GM12878 (cell line): ENCODE results near the gene RET.

Experiments used
- BMI1 ChIP-seq: fragments of 450-650 bp; IDR thresholded peaks from 2 replicates; pipeline ENCODE4 v1.6.1; 2016; ENCODE audit warnings: mild to moderate bottlenecking, moderate library complexity, borderline replicate concordance
- HDAC2 ChIP-seq: fragments of 200-600 bp; sonication (generic); IDR thresholded peaks from 2 replicates; pipeline ENCODE4 v1.6.1; 2017
- POLR2A ChIP-seq: IDR thresholded peaks from 2 replicates; pipeline ENCODE4 v1.6.1; 2011; ENCODE audit warnings: low read depth, mild to moderate bottlenecking, low read length

DNA sequence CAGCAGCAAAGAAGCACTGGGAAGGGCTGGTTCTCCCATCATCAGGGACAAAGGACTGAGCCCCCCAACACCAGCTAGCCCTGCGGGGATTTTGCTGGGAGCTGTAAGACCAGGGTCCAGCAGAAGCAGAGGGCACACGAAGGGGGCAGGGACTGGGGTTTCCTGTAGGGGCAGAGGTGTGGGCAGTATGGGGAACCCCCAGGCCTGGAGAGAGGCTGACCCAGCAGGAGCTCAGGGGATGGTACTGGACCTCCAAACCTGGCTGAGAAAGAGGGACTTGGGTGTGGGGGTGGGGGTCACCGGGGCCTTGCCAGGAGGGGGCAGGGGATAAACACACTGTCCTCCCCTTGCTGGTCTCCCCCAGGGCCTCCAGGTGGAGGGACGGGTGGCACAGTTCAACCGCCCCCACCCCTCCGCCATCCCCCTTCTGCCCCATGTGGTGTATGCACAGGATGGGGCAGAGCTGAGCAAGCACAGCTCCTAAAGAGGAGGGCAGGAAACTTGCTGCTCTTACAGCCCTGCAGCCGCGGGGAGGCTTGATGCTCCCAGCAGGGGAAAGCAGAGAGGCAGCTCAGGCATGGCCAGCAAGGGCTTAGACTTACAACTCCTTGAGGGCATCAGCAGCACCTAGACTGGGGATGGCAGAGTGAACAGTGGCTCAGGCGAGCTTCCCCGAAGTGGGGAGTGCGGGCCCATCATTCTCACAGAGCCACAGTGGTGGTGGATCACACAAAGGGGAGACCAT lies 12.4 kb upstream of the RET start:
- TF ChIP-seq POLR2A (no peak), HDAC2 (no peak), BMI1 (no peak)
